ENCODE results near the gene TRAPPC2L. TPM values are rescaled to one million over a fixed set of nuclear protein-coding genes. Genes with fewer than 3 reads are reported as not detected.

TRAPPC2L gene
- total and polyA plus RNA-seq, 2 experiments from 2014 or later, result 59.3 to 167 TPM

DNA sequence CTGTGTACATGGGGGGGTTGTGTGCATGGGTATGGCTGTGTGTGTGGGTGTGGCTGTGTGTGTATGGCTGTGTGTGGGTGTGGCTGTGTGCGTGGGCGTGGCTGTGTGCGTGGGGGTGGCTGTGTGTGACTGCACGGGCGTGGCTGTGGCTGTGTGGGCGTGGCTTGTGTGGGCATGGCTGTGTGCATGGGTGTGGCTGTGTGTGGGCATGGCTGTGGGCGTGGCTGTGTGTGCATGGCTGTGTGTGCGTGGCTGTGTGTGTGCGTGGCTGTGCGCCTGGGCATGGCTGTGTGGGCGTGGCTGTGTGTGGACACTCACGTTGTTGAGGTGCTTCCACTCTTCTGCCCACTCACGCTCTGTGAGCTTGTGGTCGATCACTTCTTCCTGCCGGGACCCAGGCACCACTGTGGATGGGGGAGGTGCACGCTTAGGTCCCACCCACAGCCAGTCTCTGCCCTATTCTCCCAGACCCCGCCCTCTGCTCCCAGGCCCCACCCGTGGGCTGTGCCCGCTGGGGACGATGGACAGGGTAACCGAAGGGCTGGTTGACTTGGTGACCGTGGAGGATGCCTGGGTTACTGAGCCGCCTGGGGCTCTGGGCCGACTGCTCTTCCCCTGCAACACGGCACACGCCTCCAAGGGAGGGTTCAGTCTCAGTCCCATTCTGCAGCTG lies 25.6 kb downstream of the TRAPPC2L start:
- H2AFZ ChIP-seq, result no peak overlapping the region
- H3K4me1 Mint-ChIP-seq, result no peaks in the 10 kb centered on the region
- no peak for ATAC-seq

More for the DNA sequence above, 25.6 kb downstream of the TRAPPC2L start:
- no peak overlapping the region for H3K4me2 ChIP-seq
- Mint-ChIP-seq H3K4me3 (no peak overlapping the region), H3K36me3 (ENCODE audit: low read depth) (no peaks in the 10 kb centered on the region), H3K27ac (no peak overlapping the region), H3K27me3 (ENCODE audit: insufficient read depth, low read depth, poor library complexity) (peaks cover 19% of the 10 kb centered on the region), H3K9me3 (no peaks in the 10 kb centered on the region; the same call in 1 of the 3 replicates)
- H3K4me1 ChIP-seq (ENCODE audit: insufficient read depth), result no peaks in the 10 kb centered on the region
- no peaks in the 10 kb centered on the region for H3K9me2 ChIP-seq (ENCODE audit: insufficient read depth)
- no peaks in the 10 kb centered on the region for H3K79me2 ChIP-seq (replicated peaks; ENCODE audit: insufficient read depth)
- H3K27ac ChIP-seq (ENCODE audit: low read depth), result no peak overlapping the region
- no peaks in the 10 kb centered on the region for H3K27me3 ChIP-seq (ENCODE audit: insufficient read depth)
- no peak for DNase-seq (ENCODE audit: low spot score)
- no peaks in the 10 kb centered on the region for H3K36me3 ChIP-seq (ENCODE audit: insufficient read depth)
- H3K4me3 ChIP-seq, result no peak overlapping the region
- no peaks in the 10 kb centered on the region for H3F3A ChIP-seq (replicated peaks; ENCODE audit: low read depth)
- H4K20me1 ChIP-seq (replicated peaks; ENCODE audit: insufficient read depth), result no peaks in the 10 kb centered on the region
- no peak for TF ChIP-seq CTCF (conservative IDR thresholded peaks at IDR 0.05; ENCODE audit: low read depth in 2 of 2)
- TF ChIP-seq POLR2AphosphoS5 (IDR thresholded peaks at IDR 0.05; ENCODE audit: low read depth), result no peak
- TF ChIP-seq ZNF114 (CRISPR knock-in tag; IDR thresholded peaks at IDR 0.05), result no peak
- TF ChIP-seq, protein P1, sequence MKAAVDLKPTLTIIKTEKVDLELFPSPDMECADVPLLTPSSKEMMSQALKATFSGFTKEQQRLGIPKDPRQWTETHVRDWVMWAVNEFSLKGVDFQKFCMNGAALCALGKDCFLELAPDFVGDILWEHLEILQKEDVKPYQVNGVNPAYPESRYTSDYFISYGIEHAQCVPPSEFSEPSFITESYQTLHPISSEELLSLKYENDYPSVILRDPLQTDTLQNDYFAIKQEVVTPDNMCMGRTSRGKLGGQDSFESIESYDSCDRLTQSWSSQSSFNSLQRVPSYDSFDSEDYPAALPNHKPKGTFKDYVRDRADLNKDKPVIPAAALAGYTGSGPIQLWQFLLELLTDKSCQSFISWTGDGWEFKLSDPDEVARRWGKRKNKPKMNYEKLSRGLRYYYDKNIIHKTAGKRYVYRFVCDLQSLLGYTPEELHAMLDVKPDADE (IDR thresholded peaks at IDR 0.05), result no peak
- TF ChIP-seq CREB1 (CRISPR knock-in tag; IDR thresholded peaks at IDR 0.05; ENCODE audit: low read depth), result no peak
- no peak for TF ChIP-seq EZH2 (IDR thresholded peaks at IDR 0.05; ENCODE audit: low read depth, unreplicated experiment)
- TF ChIP-seq REST (IDR thresholded peaks at IDR 0.05; ENCODE audit: unreplicated experiment), result no peak
- TF ChIP-seq ZNF462 (CRISPR knock-in tag; IDR thresholded peaks at IDR 0.05), result no peak
- TF ChIP-seq JUNB (IDR thresholded peaks at IDR 0.05; ENCODE audit: unreplicated experiment), result no peak
- TF ChIP-seq EZH2phosphoT487 (IDR thresholded peaks at IDR 0.05; ENCODE audit: unreplicated experiment), result no peak
- TF ChIP-seq ZNF331 (CRISPR knock-in tag; IDR thresholded peaks at IDR 0.05; ENCODE audit: low read depth), result no peak
- TF ChIP-seq NANOG (IDR thresholded peaks at IDR 0.05; ENCODE audit: borderline replicate concordance), result no peak
